SK-N-SH (cell line): ENCODE results near the gene SAA4.

ENCODE experiments used
- CHD2 ChIP-seq: fragments of 150-350 bp; IDR thresholded peaks from 2 replicates; pipeline ENCODE4 v1.6.1; 2018; ENCODE audit warnings: low read length; ENCODE audit not compliant: partially characterized antibody
- CTCF ChIP-seq: fragments of 200-600 bp; sonication (generic); IDR thresholded peaks from 2 replicates; pipeline ENCODE4 v1.6.1; 2017; ENCODE audit warnings: antibody characterized with exemption, mild to moderate bottlenecking, moderate library complexity
- EP300 ChIP-seq, 2 experiments: IDR thresholded peaks; 2 replicates each; pipeline versions ENCODE4 v1.4.0 to v1.6.1; 2012; ENCODE audit warnings: borderline replicate concordance in 1 of 2, low read depth in 1 of 2, low read length in 1 of 2
- EZH2phosphoT487 ChIP-seq: fragments of 200-600 bp; sonication (generic); IDR thresholded peaks from 2 replicates; pipeline ENCODE4 v1.6.1; 2017; ENCODE audit warnings: low read depth, mixed run types, mild to moderate bottlenecking, antibody characterized with exemption, moderate library complexity, borderline replicate concordance
- FOSL2 ChIP-seq: IDR thresholded peaks from 2 replicates; pipeline ENCODE4 v1.4.0; 2012; ENCODE audit warnings: low read depth, mild to moderate bottlenecking, moderate library complexity, borderline replicate concordance
- MAX ChIP-seq: IDR thresholded peaks from 2 replicates; pipeline ENCODE4 v1.4.0; 2012; ENCODE audit warnings: low read depth
- POLR2AphosphoS5 ChIP-seq: IDR thresholded peaks from 2 replicates; pipeline ENCODE4 v1.6.1; 2012; ENCODE audit warnings: low read depth, low read length
- RAD21 ChIP-seq: IDR thresholded peaks from 2 replicates; pipeline ENCODE4 v1.6.1; 2012; ENCODE audit warnings: mild to moderate bottlenecking, low read length
- RXRA ChIP-seq: IDR thresholded peaks from 2 replicates; pipeline ENCODE4 v1.4.0; 2012; ENCODE audit warnings: low read depth, mild to moderate bottlenecking, borderline replicate concordance
- SMC3 ChIP-seq: IDR thresholded peaks from 2 replicates; pipeline ENCODE4 v1.6.1; 2012; ENCODE audit warnings: low read depth, low read length, improper control_type of control experiment
- USF2 ChIP-seq: fragments of 150-350 bp; IDR thresholded peaks from 2 replicates; pipeline ENCODE4 v1.6.1; 2017; ENCODE audit warnings: antibody characterized with exemption, low read length, low read depth, borderline replicate concordance
- YY1 ChIP-seq: IDR thresholded peaks from 2 replicates; pipeline ENCODE4 v1.4.0; 2012; ENCODE audit warnings: low read depth, mild to moderate bottlenecking
- ZBTB33 ChIP-seq: IDR thresholded peaks from 2 replicates; pipeline ENCODE4 v1.4.0; 2012; ENCODE audit warnings: low read depth, borderline replicate concordance
- TF ChIP-seq, protein P1 (sequence below): IDR thresholded peaks from 2 replicates; pipeline ENCODE4 v1.4.0; 2012; ENCODE audit warnings: low read depth, borderline replicate concordance

GRCh38 chr11:18254781-18255361, 18.3 kb upstream of the SAA4 start:
- TF ChIP-seq SMC3 (no peak), YY1 (no peak), EP300 (IDR thresholded peaks at IDR 0.05; ENCODE audit: borderline replicate concordance in 1 of 2, low read depth in 1 of 2, low read length in 1 of 2) (no peak), CTCF (no peak), FOSL2 (no peak), ZBTB33 (no peak), RXRA (no peak), USF2 (no peak), CHD2 (no peak), EZH2phosphoT487 (no peak), POLR2AphosphoS5 (no peak), RAD21 (no peak), MAX (no peak)
- TF ChIP-seq, protein P1, sequence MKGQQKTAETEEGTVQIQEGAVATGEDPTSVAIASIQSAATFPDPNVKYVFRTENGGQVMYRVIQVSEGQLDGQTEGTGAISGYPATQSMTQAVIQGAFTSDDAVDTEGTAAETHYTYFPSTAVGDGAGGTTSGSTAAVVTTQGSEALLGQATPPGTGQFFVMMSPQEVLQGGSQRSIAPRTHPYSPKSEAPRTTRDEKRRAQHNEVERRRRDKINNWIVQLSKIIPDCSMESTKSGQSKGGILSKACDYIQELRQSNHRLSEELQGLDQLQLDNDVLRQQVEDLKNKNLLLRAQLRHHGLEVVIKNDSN = no peak
